ENCODE results near the gene CDH23. TPM values are rescaled to one million over a fixed set of nuclear protein-coding genes. Genes with fewer than 3 reads are reported as not detected.
A peak's percentile ranks its signal among the peaks of the same experiment; 100 is the strongest.

Gene CDH23
- total and polyA plus RNA-seq, 4 experiments from 2014 or later: 1.8 to 5.4 (median 3.6) TPM

DNA sequence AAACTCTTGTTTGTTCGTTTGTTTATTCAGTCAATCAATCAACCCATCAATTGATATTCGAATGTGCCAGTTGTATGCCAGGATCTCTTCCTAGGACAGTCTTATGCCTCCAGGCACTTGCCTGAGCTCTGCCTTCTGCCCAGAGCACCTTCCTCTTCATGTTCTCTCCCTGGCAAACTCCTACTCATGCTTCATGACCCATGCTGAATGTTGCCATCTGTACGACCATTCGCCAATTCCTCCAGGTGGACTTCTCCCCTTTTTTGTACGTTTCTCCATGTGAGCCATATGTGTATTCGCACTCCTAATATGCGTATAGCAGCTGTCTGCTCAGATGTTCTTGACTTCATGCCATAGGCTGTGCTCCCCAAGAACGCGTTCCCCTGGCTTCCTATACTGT lies 180.1 kb downstream of the CDH23 start:
- H3K36me3 Mint-ChIP-seq: no peaks in the 10 kb centered on the region
- H3K4me1 Mint-ChIP-seq: no peaks in the 10 kb centered on the region
- peaks cover 0 to 1% of the 10 kb centered on the region in 2 donors for H3K27me3 Mint-ChIP-seq
- Histone ChIP-seq H3K27me3 (ENCODE audit: insufficient read depth, low read length) (no peaks in the 10 kb centered on the region), H3K9me3 (ENCODE audit: control insufficient read depth in 1 of 2, low read length in 2 of 2) (no peaks in the 10 kb centered on the region), H3K4me3 (ENCODE audit: low read length in 2 of 2) (no peak overlapping the region), H3K27ac (ENCODE audit: low read depth, low read length) (no peak overlapping the region), H3K4me1 (ENCODE audit: insufficient read depth, low read length) (no peaks in the 10 kb centered on the region), H3K36me3 (ENCODE audit: insufficient read depth, low read length) (no peaks in the 10 kb centered on the region)
- ChIA-PET POLR2A (ENCODE audit: partially characterized antibody) (no interaction called here), CTCF (ENCODE audit: partially characterized antibody) (interaction anchor here (2.7 kb wide), 1 partner anchor 8 kb away, joined by 15 read pairs; no protein-coding TSS in a partner anchor)
- peak overlapping the region in 1 of 7 donors; percentile 2 for H3K27ac Mint-ChIP-seq
- no peaks in the 10 kb centered on the region for H3K9me3 Mint-ChIP-seq
- intact Hi-C loops (cut with micrococcal nuclease): no loop called here
- no peak for DNase-seq
- no peak overlapping the region for H3K4me3 Mint-ChIP-seq

DNA sequence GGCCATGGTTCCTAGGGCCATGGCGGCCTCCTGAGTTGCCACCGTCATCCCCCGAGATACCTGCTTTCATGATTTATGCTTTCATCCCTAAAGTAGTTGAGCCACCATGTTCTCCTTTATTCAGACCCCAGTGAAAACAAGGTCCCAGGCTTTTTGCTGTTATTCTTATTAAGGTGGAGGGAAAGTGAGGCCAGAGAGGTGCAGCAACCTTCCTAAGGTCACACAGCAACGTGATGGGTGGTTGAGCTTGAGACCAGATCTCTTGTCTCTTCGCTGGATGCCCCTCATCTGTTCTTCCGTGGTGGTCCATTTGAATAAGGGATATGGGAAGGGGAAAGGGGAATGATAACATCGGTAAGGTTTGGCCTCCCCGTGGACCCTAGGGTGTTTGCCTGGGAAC lies 180.6 kb downstream of the CDH23 start:
- Histone ChIP-seq H3K9me3 (ENCODE audit: control insufficient read depth in 1 of 2, low read length in 2 of 2) (no peaks in the 10 kb centered on the region), H3K27me3 (ENCODE audit: insufficient read depth, low read length) (no peaks in the 10 kb centered on the region), H3K4me1 (ENCODE audit: insufficient read depth, low read length) (no peaks in the 10 kb centered on the region), H3K4me3 (ENCODE audit: low read length in 2 of 2) (no peak overlapping the region), H3K27ac (ENCODE audit: low read depth, low read length) (no peak overlapping the region), H3K36me3 (ENCODE audit: insufficient read depth, low read length) (no peaks in the 10 kb centered on the region)
- Mint-ChIP-seq H3K4me1 (no peaks in the 10 kb centered on the region), H3K9me3 (no peaks in the 10 kb centered on the region), H3K27me3 (peaks cover 0 to 1% of the 10 kb centered on the region in 2 donors), H3K36me3 (no peaks in the 10 kb centered on the region), H3K27ac (no peak overlapping the region), H3K4me3 (no peak overlapping the region)
- ChIA-PET CTCF (ENCODE audit: partially characterized antibody) (interaction anchor here (2.7 kb wide), 1 partner anchor 8 kb away, joined by 15 read pairs; no protein-coding TSS in a partner anchor), POLR2A (ENCODE audit: partially characterized antibody) (no interaction called here)
- no peak for DNase-seq
- intact Hi-C loops (cut with micrococcal nuclease): no loop called here

DNA sequence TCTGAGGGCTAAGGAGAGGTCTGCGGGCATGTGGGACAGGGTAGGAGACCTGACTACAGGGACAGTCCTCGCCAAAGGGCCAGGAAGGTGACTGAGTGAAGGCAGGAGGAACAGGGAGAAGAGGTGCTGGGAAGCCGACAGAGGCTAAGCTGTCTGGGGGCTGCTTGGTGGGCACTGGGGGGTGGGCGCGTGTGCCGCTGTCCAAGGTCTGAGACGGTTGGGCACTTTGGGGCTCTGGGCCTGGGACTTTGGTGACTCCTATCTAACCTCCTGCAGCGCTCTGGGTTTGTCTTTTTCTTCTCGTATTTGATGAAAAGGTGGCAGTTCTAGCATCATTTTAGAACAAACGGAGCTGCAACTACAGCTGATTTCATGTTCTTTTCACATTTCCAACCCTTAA lies 181.3 kb downstream of the CDH23 start:
- no peaks in the 10 kb centered on the region for H3K36me3 Mint-ChIP-seq
- H3K9me3 Mint-ChIP-seq: no peaks in the 10 kb centered on the region
- intact Hi-C loops (cut with micrococcal nuclease): no loop called here
- POLR2A ChIA-PET (ENCODE audit: partially characterized antibody): no interaction called here
- H3K4me1 Mint-ChIP-seq: no peaks in the 10 kb centered on the region
- Histone ChIP-seq H3K27ac (ENCODE audit: low read depth, low read length) (no peak overlapping the region), H3K9me3 (ENCODE audit: control insufficient read depth in 1 of 2, low read length in 2 of 2) (no peaks in the 10 kb centered on the region), H3K27me3 (ENCODE audit: insufficient read depth, low read length) (no peaks in the 10 kb centered on the region), H3K4me1 (ENCODE audit: insufficient read depth, low read length) (no peaks in the 10 kb centered on the region), H3K36me3 (ENCODE audit: insufficient read depth, low read length) (no peaks in the 10 kb centered on the region), H3K4me3 (ENCODE audit: low read length in 2 of 2) (no peak overlapping the region)
- peaks cover 0 to 3% of the 10 kb centered on the region in 2 donors for H3K27me3 Mint-ChIP-seq
- H3K27ac Mint-ChIP-seq: no peak overlapping the region
- no peak overlapping the region for H3K4me3 Mint-ChIP-seq
- CTCF ChIA-PET (ENCODE audit: partially characterized antibody): interaction anchor here (2.7 kb wide), 1 partner anchor 9 kb away, joined by 15 read pairs; no protein-coding TSS in a partner anchor
- no peak for DNase-seq

DNA sequence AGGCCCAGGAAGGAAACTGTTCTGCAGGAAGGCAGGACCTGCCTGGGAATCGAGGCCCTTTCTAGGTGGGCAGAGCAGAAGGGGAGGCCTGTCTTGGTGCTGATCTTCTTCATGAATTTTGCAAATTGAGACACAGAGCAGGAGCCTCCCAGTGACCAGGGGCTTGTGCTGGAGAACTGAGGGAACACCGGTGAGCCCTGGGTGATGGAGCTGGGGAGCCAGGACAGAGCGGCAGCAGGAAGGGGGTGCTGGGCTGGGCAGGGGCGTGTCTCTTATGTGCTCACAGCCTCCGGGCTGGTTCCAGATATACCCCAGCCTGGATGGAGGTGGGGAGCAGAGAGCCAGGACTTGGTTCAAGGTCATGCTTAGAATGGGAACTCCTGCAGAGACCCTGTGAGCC lies 182.9 kb downstream of the CDH23 start:
- H3K36me3 ChIP-seq (ENCODE audit: insufficient read depth, low read length): no peaks in the 10 kb centered on the region
- Mint-ChIP-seq H3K9me3 (no peaks in the 10 kb centered on the region), H3K27me3 (peaks cover 2 to 3% of the 10 kb centered on the region in 2 donors), H3K4me3 (no peak overlapping the region), H3K4me1 (no peaks in the 10 kb centered on the region), H3K36me3 (no peaks in the 10 kb centered on the region), H3K27ac (no peak overlapping the region)
- CTCF ChIA-PET (ENCODE audit: partially characterized antibody): no interaction called here
- no peaks in the 10 kb centered on the region for H3K4me1 ChIP-seq (ENCODE audit: insufficient read depth, low read length)
- no peak overlapping the region for H3K4me3 ChIP-seq (ENCODE audit: low read length in 2 of 2)
- H3K9me3 ChIP-seq (ENCODE audit: control insufficient read depth in 1 of 2, low read length in 2 of 2): no peaks in the 10 kb centered on the region
- no peak for DNase-seq
- H3K27ac ChIP-seq (ENCODE audit: low read depth, low read length): no peak overlapping the region
- intact Hi-C loops (cut with micrococcal nuclease): no loop called here
- H3K27me3 ChIP-seq (ENCODE audit: insufficient read depth, low read length): no peaks in the 10 kb centered on the region
- POLR2A ChIA-PET (ENCODE audit: partially characterized antibody): no interaction called here

DNA sequence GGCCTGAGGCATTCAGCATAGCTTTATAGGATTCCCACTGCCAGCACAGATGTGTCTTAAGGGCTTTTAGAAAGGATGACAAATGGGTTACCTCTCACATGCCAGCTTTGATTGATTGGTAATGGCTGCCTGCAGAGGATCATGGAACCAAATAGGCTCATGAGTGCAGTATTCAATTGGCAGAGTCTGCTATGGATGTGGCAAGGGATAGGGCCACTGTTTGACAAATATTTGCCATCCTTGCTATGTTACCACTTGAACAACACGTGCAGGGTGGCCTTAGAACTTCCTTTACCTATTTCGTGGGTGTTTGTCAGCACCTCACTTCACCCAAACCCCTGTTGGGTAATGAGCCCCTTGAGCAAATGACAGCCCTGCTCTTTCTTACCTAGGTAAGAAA lies 183.7 kb downstream of the CDH23 start:
- H3K4me1 Mint-ChIP-seq: no peaks in the 10 kb centered on the region
- H3K4me3 Mint-ChIP-seq: no peak overlapping the region
- peaks cover 2 to 3% of the 10 kb centered on the region in 2 donors for H3K27me3 Mint-ChIP-seq
- H3K27me3 ChIP-seq (ENCODE audit: insufficient read depth, low read length): no peaks in the 10 kb centered on the region
- ChIA-PET POLR2A (ENCODE audit: partially characterized antibody) (no interaction called here), CTCF (ENCODE audit: partially characterized antibody) (no interaction called here)
- H3K9me3 Mint-ChIP-seq: no peaks in the 10 kb centered on the region
- intact Hi-C loops (cut with micrococcal nuclease): no loop called here
- no peak overlapping the region for H3K27ac Mint-ChIP-seq
- no peaks in the 10 kb centered on the region for H3K36me3 Mint-ChIP-seq
- H3K36me3 ChIP-seq (ENCODE audit: insufficient read depth, low read length): no peaks in the 10 kb centered on the region
- H3K4me3 ChIP-seq (ENCODE audit: low read length in 2 of 2): no peak overlapping the region
- no peaks in the 10 kb centered on the region for H3K9me3 ChIP-seq (ENCODE audit: control insufficient read depth in 1 of 2, low read length in 2 of 2)
- no peak overlapping the region for H3K27ac ChIP-seq (ENCODE audit: low read depth, low read length)
- H3K4me1 ChIP-seq (ENCODE audit: insufficient read depth, low read length): no peaks in the 10 kb centered on the region
- no peak for DNase-seq

DNA sequence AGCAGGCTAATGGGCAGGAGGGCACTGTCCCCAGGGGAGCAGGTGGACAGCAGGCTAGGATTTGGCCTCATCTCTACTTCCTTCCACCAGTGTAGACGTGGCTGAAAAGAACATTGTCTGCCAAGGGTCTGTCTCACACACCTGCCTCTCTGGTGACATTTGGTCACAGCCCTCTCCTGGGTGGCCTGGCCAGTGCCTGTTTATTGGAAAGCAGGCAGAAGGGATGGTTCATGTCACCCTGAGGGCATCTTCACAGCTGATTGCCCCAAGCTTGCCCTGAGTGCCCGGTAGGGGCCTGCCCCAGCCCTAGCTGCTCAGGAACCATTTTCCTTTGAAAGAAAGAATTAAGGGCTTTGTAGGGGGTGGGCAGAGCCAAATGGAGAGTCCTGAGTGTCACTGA lies 184.2 kb downstream of the CDH23 start:
- no peak overlapping the region for H3K27ac Mint-ChIP-seq
- Histone ChIP-seq H3K27me3 (ENCODE audit: insufficient read depth, low read length) (no peaks in the 10 kb centered on the region), H3K4me3 (ENCODE audit: low read length in 2 of 2) (no peak overlapping the region), H3K36me3 (ENCODE audit: insufficient read depth, low read length) (no peaks in the 10 kb centered on the region), H3K9me3 (ENCODE audit: control insufficient read depth in 1 of 2, low read length in 2 of 2) (no peaks in the 10 kb centered on the region), H3K27ac (ENCODE audit: low read depth, low read length) (no peak overlapping the region), H3K4me1 (ENCODE audit: insufficient read depth, low read length) (no peaks in the 10 kb centered on the region)
- H3K9me3 Mint-ChIP-seq: no peaks in the 10 kb centered on the region
- intact Hi-C loops (cut with micrococcal nuclease): no loop called here
- CTCF ChIA-PET (ENCODE audit: partially characterized antibody): no interaction called here
- H3K36me3 Mint-ChIP-seq: no peaks in the 10 kb centered on the region
- no peaks in the 10 kb centered on the region for H3K4me1 Mint-ChIP-seq
- H3K4me3 Mint-ChIP-seq: no peak overlapping the region
- POLR2A ChIA-PET (ENCODE audit: partially characterized antibody): no interaction called here
- no peak for DNase-seq
- H3K27me3 Mint-ChIP-seq: peaks cover 2 to 3% of the 10 kb centered on the region in 2 donors

DNA sequence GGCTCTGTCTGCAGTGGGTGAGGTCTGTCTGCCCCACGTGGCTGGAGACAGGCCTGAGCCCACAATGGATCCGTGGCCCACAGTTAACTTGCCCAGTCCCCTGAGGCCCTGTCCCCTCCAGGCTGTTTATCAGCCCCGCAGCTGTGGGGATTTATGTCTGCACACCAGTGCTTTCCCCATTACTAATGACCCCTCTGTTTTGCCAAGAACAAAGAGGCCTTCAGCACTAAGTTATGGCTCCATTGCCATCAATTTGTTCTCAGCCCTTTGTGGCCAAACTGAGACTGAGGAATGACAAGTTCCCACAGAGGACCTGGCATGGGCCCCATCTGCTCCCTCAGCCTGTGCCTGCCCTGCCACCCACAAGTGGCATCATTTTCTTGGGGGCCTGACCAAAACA lies 184.7 kb downstream of the CDH23 start:
- Histone ChIP-seq H3K27me3 (ENCODE audit: insufficient read depth, low read length) (no peaks in the 10 kb centered on the region), H3K27ac (ENCODE audit: low read depth, low read length) (no peak overlapping the region), H3K9me3 (ENCODE audit: control insufficient read depth in 1 of 2, low read length in 2 of 2) (no peaks in the 10 kb centered on the region), H3K4me1 (ENCODE audit: insufficient read depth, low read length) (no peaks in the 10 kb centered on the region), H3K4me3 (ENCODE audit: low read length in 2 of 2) (no peak overlapping the region), H3K36me3 (ENCODE audit: insufficient read depth, low read length) (no peaks in the 10 kb centered on the region)
- no peak for DNase-seq
- Mint-ChIP-seq H3K9me3 (no peaks in the 10 kb centered on the region), H3K4me1 (no peaks in the 10 kb centered on the region), H3K4me3 (no peak overlapping the region), H3K27ac (no peak overlapping the region), H3K27me3 (peaks cover 2 to 3% of the 10 kb centered on the region in 2 donors), H3K36me3 (no peaks in the 10 kb centered on the region)
- CTCF ChIA-PET (ENCODE audit: partially characterized antibody): no interaction called here
- POLR2A ChIA-PET (ENCODE audit: partially characterized antibody): no interaction called here
- intact Hi-C loops (cut with micrococcal nuclease): no loop called here

DNA sequence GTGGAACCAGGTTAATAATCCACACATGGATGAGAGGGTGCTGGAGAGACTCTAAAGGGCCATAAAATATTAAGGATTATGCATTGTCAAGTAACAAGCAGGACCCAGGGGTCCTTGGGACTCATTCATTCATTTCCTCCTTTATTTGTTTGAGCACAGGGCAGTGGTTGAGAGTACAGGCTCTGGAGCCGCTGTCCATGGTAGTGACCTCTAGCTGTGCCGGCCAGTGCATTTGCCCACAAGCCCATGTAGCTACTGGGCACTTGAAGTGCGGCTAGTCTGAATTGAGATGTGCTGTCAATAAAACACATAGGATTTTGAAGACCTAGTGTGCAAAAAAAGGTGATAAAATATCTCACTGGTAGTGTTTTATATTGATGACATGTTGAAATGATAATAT lies 185.3 kb downstream of the CDH23 start:
- H3K9me3 ChIP-seq (ENCODE audit: control insufficient read depth in 1 of 2, low read length in 2 of 2): no peaks in the 10 kb centered on the region
- H3K4me3 ChIP-seq (ENCODE audit: low read length in 2 of 2): no peak overlapping the region
- H3K27ac ChIP-seq (ENCODE audit: low read depth, low read length): no peak overlapping the region
- CTCF ChIA-PET (ENCODE audit: partially characterized antibody): interaction anchor here (1.0 to 1.1 kb wide), 3 partner anchors 9 to 27 kb away, joined by 3 to 4 read pairs (median 3); no protein-coding TSS in a partner anchor
- intact Hi-C loops (cut with micrococcal nuclease): no loop called here
- no peaks in the 10 kb centered on the region for H3K27me3 ChIP-seq (ENCODE audit: insufficient read depth, low read length)
- no peak overlapping the region for H3K27ac Mint-ChIP-seq
- peaks cover 2 to 3% of the 10 kb centered on the region in 2 donors for H3K27me3 Mint-ChIP-seq
- H3K9me3 Mint-ChIP-seq: no peaks in the 10 kb centered on the region
- no peaks in the 10 kb centered on the region for H3K36me3 ChIP-seq (ENCODE audit: insufficient read depth, low read length)
- POLR2A ChIA-PET (ENCODE audit: partially characterized antibody): no interaction called here
- H3K4me3 Mint-ChIP-seq: no peak overlapping the region
- no peaks in the 10 kb centered on the region for H3K4me1 ChIP-seq (ENCODE audit: insufficient read depth, low read length)
- DNase-seq: no peak
- no peaks in the 10 kb centered on the region for H3K36me3 Mint-ChIP-seq
- no peaks in the 10 kb centered on the region for H3K4me1 Mint-ChIP-seq

Data from CD4-positive, alpha-beta memory T cell (primary cell).